HG03103 (cell line): ENCODE data around the gene ATP2A3.
"Not testable (repeated sequence)": the region's sequence is repeated elsewhere in the genome, so short reads cannot be mapped to it uniquely, and the experiment has no call there.

ENCODE experiments used
- ATAC-seq: cut with Tn5 transposase; IDR thresholded peaks from one replicate; pipeline ENCODE4 v1.9.1; 2021; ENCODE audit warnings: low read depth; ENCODE audit not compliant: unreplicated experiment

Gene ATP2A3

GRCh38 chr17:3957735-3958599, 6.3 kb downstream of the ATP2A3 start:
- ATAC-seq: no peak

GRCh38 chr17:3956983-3957382, 7.3 kb downstream of the ATP2A3 start:
- ATAC-seq: no peak

GRCh38 chr17:3956327-3956957, 7.8 kb downstream of the ATP2A3 start:
- no peak for ATAC-seq

DNA sequence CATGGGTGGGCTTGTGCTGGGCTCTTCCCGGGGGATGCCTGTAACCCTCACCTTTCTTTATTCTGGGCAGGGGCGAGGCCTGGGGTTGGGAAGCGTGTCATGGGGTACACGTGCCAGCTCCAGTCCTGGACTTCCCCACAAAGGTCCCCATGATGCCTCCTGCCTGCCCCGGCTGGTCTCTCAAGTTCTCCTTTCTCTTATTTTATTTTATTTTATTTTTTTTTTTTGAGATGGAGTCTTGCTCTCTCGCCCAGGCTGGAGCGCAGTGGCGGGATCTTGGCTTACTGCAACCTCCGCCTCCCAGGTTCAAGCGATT, 8.6 kb downstream of the ATP2A3 start:
- no peak for ATAC-seq

- ATAC-seq: no peak
These were observed 9.1 kb downstream of the ATP2A3 start for GRCh38 chr17:3954976-3955672.

DNA sequence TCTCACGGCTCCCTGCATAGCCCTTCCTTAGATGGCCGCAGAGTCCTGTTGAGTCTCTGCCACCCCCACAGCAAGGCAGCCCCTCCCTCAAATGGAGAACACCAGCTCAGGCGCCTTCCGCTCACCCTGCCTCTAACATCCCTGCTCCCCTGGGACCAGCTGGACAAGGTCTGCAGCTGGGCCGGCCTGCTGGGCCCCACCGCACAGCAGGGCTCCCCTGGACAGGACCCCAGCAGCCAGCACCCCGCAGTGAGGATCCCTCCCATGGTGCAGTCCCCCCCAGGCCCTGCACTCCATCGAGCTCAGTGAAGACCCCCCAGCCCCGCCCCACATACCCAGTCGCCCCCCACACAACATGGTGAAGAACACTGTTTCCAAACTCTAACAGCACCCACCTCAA, 10.2 kb downstream of the ATP2A3 start:
- ATAC-seq: no peak

DNA sequence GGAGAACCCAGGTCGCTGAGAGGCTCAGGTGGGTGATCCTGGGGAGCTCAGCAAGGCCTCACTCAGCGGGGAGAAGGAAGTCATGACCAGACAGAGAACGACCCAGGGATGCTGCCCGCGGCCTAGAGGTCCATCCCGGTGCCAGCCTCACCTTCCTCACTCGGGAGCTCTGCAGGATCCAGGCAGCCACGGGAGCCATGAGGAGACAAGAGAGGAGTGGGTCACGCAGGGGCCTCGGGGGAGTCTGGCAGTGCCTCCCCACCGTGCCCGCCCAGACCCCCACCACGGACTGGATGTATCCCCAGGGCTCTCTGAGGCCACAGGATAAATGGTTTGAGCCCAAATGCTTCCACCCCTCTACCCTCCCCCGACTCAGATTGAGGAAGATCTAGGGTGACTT, 10.7 kb downstream of the ATP2A3 start:
- no peak for ATAC-seq

DNA sequence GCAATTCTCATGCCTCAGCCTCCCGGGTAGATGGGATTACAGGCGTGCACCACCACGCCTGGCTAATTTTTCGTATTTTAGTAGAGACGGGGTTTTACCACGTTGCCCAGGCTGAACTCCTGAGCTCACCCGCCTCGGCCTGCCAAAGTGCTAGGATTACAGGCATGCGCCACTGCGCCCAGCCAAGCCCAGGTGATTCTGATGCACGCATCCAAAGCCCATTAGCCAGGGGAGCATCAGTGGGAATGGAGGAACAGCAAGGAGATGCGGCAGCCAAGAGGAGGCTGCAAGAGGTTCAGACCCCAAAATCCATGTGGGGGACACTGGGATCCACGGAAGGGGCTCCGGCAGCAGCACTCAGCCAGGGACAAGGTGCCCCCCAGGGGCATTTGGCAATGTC, 12.1 kb downstream of the ATP2A3 start:
- no peak for ATAC-seq

GRCh38 chr17:3951420-3951819, 12.8 kb downstream of the ATP2A3 start:
- no peak for ATAC-seq

DNA sequence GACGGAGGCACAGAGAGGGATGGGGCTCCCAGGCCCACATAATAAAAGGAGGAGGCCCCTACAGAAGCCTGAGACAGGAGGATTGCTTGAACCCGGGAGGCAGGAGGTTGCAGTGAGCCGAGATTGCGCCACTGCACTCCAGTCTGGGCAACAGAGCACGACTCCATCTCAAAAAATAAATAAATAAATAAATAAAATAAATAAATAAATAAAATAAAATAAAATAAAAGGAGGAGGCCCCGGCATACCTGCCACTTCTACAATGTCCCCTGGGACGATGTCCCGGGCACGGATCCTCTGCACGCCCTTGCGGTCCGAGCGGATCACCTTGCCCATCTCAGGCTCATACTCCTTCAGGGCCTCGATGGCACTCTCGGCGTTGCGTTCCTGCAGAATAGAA, 13.2 kb downstream of the ATP2A3 start:
- no peak for ATAC-seq

GRCh38 chr17:3950584-3950983, 13.7 kb downstream of the ATP2A3 start:
- ATAC-seq: no peak

- no peak for ATAC-seq
These were observed 14.8 kb downstream of the ATP2A3 start for GRCh38 chr17:3949418-3949817.

DNA sequence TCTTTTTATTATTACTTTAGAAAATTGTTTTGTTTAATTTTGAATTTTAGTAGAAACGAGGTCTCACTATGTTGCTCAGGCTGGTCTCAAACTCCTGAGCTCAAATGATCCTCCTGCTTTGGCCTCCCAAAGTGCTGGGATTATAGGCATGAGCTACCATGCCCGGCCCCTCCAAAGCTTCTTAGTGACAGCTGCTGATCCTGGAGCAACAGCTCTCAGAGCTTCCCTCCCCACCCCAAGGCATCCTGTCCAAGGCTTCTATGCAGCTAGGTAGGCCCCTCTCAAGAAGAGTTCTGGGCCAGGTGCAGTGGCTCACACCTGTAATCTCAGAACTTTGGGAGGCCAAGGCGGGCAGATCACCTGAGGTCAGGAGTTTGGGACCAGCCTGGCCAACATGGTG, 15.7 kb downstream of the ATP2A3 start:
- not testable (repeated sequence) for ATAC-seq

DNA sequence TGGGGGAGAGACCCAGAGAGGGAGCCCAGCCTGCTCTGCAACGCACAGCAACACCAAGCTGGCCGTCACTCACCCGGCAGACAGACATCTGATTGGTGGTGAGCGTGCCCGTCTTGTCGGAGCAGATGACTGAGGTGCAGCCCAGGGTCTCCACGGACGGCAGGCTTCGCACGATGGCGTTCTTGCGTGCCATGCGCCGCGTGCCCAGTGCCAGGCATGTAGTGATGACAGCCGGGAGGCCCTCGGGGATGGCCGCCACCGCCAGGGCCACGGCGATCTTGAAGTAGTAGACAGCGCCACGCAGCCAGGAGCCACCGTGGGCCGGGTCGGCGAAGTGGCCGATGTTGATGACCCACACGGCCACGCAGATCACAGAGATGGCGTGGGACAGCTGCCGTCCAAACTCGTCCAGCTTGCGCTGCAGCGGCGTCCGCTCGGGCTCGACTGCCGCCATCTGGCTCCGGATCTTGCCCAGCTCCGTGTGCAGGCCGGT, 16.9 kb downstream of the ATP2A3 start:
- ATAC-seq: no peak

GRCh38 chr17:3946711-3947235, 17.5 kb downstream of the ATP2A3 start:
- ATAC-seq: no peak

- ATAC-seq: no peak
These were observed 19.5 kb downstream of the ATP2A3 start for GRCh38 chr17:3944485-3945388.

- no peak for ATAC-seq
These were observed 20.9 kb downstream of the ATP2A3 start for GRCh38 chr17:3943240-3943891.

GRCh38 chr17:3940965-3941698, 23.1 kb downstream of the ATP2A3 start:
- ATAC-seq: no peak

- ATAC-seq: no peak
These were observed 26.9 kb downstream of the ATP2A3 start for GRCh38 chr17:3937359-3937758.
